Stimulated activated CD4-positive, alpha-beta T cell treated with anti-CD3 and anti-CD28 coated beads, Interleukin-4, amount 100 ng/mL, for 4 hours (primary cell): ENCODE data around the gene CHADL.
"Not testable (repeated sequence)": the region's sequence is repeated elsewhere in the genome, so short reads cannot be mapped to it uniquely, and the experiment has no call there.

Experiments used
- DNase-seq, 2 experiments: peaks; one replicate each; pipeline ENCODE4 v3.0.0-alpha.2; 2020

The CHADL gene

GRCh38 chr22:41240377-41241132 lies at the start of gene CHADL:
Gene CHADL (minus strand): TSS chr22:41240931. CDS start chr22:41240881, 50 bp downstream.
- DNase-seq = no peak

- DNase-seq = no peak
These were observed 48.9 kb upstream of the CHADL start for GRCh38 chr22:41289671-41290070.

- DNase-seq = no peak
These were observed 47.7 kb upstream of the CHADL start for GRCh38 chr22:41288245-41288946.

GRCh38 chr22:41286639-41287091 lies 45.9 kb upstream of the CHADL start:
- peak in 1 of 2 experiments; percentile 13 for DNase-seq

GRCh38 chr22:41285820-41286638 lies 45.3 kb upstream of the CHADL start, which contains the start of gene RANGAP1:
Gene RANGAP1 (minus strand): TSS chr22:41286187. CDS start chr22:41281044, 5,143 bp downstream.
- DNase-seq = peak; percentile 95 to 99

GRCh38 chr22:41285441-41285819 lies 44.7 kb upstream of the CHADL start:
- peak; percentile 83 to 93 for DNase-seq

GRCh38 chr22:41284465-41284864 lies 43.7 kb upstream of the CHADL start:
- no peak for DNase-seq

- DNase-seq = no peak
These were observed 40.1 kb upstream of the CHADL start for GRCh38 chr22:41280854-41281253.

GRCh38 chr22:41280065-41280464 lies 39.3 kb upstream of the CHADL start:
- DNase-seq = no peak

GRCh38 chr22:41274856-41275255 lies 34.1 kb upstream of the CHADL start:
- no peak for DNase-seq

- no peak for DNase-seq
These were observed 32.4 kb upstream of the CHADL start for GRCh38 chr22:41273128-41273527.

GRCh38 chr22:41271787-41272186 lies 31.1 kb upstream of the CHADL start:
- no peak for DNase-seq

- no peak for DNase-seq
These were observed 27.2 kb upstream of the CHADL start for GRCh38 chr22:41267958-41268357.

GRCh38 chr22:41264408-41264941 lies 23.7 kb upstream of the CHADL start:
- no peak for DNase-seq

- DNase-seq = no peak
These were observed 23.0 kb upstream of the CHADL start for GRCh38 chr22:41263704-41264103.

GRCh38 chr22:41262250-41262765 lies 21.6 kb upstream of the CHADL start:
- DNase-seq = no peak

- DNase-seq = no peak
These were observed 21.0 kb upstream of the CHADL start for GRCh38 chr22:41261541-41262249.

- no peak for DNase-seq
These were observed 20.1 kb upstream of the CHADL start for GRCh38 chr22:41260871-41261270.

- not testable (repeated sequence) for DNase-seq
These were observed 19.0 kb upstream of the CHADL start for GRCh38 chr22:41259756-41260155.

GRCh38 chr22:41257696-41258095 lies 17.0 kb upstream of the CHADL start:
- DNase-seq = no peak

GRCh38 chr22:41256254-41257253 lies 15.8 kb upstream of the CHADL start:
- no peak for DNase-seq
